PC-3 (cell line): ENCODE data around the gene ATP8A2.

Experiments used
- CTCF ChIP-seq: fragments of 300-600 bp; sonication (generic); conservative IDR thresholded peaks from 2 replicates; pipeline ENCODE4 v1.5.1; 2017; ENCODE audit warnings: antibody characterized with exemption, low read depth, mild to moderate bottlenecking, low read length
- EZH2 ChIP-seq: fragments of 300-600 bp; sonication (generic); IDR thresholded peaks from one replicate; pipeline ENCODE4 v1.6.1; 2017; ENCODE audit warnings: antibody characterized with exemption, mild to moderate bottlenecking, low read length; ENCODE audit not compliant: unreplicated experiment

GRCh38 chr13:26030331-26030730, 658.6 kb downstream of the ATP8A2 start:
- TF ChIP-seq CTCF (no peak), EZH2 (no peak)
